ENCODE measurements around the gene SNX25. TPM values are rescaled to one million over a fixed set of nuclear protein-coding genes. Genes with fewer than 3 reads are reported as not detected.

SNX25 gene
- total RNA-seq, 4 donors from 2014 or later: 36.9 to 71.3 (median 42.7) TPM

DNA sequence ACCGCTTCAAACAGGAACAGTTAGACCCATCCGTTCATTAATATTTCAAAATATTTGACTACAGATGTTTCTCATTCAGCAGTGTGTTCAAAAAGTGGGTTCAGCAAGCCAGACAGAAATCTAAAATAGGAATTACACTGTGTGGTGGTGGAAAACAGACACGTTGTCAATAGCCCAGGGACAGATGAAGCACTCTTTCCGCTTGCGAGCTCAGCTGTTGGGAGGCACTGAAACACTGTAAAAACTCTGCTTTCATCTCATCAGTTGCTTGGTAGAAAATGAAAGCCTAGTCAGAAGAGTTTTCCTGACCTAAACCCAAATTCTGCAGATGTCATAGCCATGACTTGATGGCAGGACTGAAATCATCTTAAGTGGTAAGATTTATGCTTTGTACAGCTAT, 147.8 kb downstream of the SNX25 start:
- no peak for DNase-seq
- Histone ChIP-seq H3K27ac (no peak overlapping the region), H3K36me3 (no peaks in the 10 kb centered on the region), H3K4me1 (peaks cover 10 to 12% of the 10 kb centered on the region in 2 donors), H3K27me3 (no peaks in the 10 kb centered on the region), H3K4me3 (replicated peaks in 1 of 3) (no peak overlapping the region), H3K9me3 (no peaks in the 10 kb centered on the region)
- intact Hi-C loops (cut with DNase I): no loop called here
- 85 to 95% methylated on average over 5 of the region's 5 CpGs for WGBS, 2 donors
- no peak for TF ChIP-seq POLR2A (IDR thresholded peaks at IDR 0.05)
- no peak for TF ChIP-seq CTCF (IDR thresholded peaks at IDR 0.05)

- Histone ChIP-seq H3K27me3 (no peaks in the 10 kb centered on the region), H3K4me3 (replicated peaks in 1 of 3) (no peak overlapping the region), H3K9me3 (no peaks in the 10 kb centered on the region), H3K27ac (no peak overlapping the region), H3K36me3 (no peaks in the 10 kb centered on the region), H3K4me1 (peaks cover 15 to 19% of the 10 kb centered on the region in 2 donors)
- no peak for DNase-seq
- 88 to 92% methylated on average over 7 of the region's 7 CpGs for WGBS, 2 donors
- intact Hi-C loops (cut with DNase I): no loop called here
- TF ChIP-seq POLR2A (IDR thresholded peaks at IDR 0.05) (no peak), CTCF (IDR thresholded peaks at IDR 0.05) (no peak)
Observed at GRCh38 chr4:185357733-185358440, 148.5 kb downstream of the SNX25 start.

DNA sequence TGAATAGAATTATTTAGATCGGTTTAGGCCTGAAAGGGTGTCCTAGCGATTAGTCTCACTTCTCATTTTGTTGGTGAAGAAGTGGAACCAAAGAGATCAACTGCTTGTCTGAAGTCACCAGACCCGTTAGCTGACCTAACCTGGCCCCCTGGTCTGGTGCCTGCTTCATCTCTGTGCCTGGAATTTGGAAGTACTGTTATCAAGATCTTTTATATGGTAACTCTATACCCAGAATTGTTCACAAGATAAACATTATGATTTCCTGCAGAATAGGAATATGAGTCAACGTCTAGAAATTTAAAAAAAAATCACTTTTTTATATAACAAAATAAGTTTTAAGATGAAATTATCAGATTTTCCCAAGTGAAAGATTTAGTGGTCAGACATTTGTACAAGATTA, 149.1 kb downstream of the SNX25 start:
- Histone ChIP-seq H3K27ac (no peak overlapping the region), H3K4me3 (replicated peaks in 1 of 3) (no peak overlapping the region), H3K36me3 (no peaks in the 10 kb centered on the region), H3K27me3 (no peaks in the 10 kb centered on the region), H3K9me3 (no peaks in the 10 kb centered on the region), H3K4me1 (peaks cover 18 to 22% of the 10 kb centered on the region in 2 donors)
- intact Hi-C loops (cut with DNase I): no loop called here
- 87 to 89% methylated on average over 4 of the region's 4 CpGs for WGBS, 2 donors
- no peak for DNase-seq
- TF ChIP-seq CTCF (IDR thresholded peaks at IDR 0.05): no peak

DNA sequence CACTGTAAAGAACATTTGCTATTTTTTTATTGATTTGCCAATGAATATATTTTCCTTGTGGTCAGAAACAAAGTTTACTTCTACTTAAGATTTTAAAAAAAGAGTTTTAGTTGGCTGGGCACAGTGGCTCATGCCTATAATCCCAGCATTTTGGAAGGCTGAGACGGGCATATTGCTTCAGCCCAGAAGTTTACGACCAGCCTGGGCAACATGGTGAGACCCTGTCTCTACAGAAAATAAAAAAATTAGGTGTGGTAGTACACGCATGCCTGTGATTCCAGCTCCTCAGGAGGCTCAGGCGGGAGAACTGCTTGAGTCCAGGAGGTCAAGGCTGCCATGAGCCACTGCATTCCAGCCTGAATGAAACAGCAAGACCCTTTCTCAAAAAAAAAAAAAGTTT, 149.6 kb downstream of the SNX25 start:
- intact Hi-C loops (cut with DNase I): no loop called here
- Histone ChIP-seq H3K36me3 (no peaks in the 10 kb centered on the region), H3K4me1 (peaks cover 21 to 26% of the 10 kb centered on the region in 2 donors), H3K27ac (no peak overlapping the region), H3K9me3 (no peaks in the 10 kb centered on the region), H3K27me3 (no peaks in the 10 kb centered on the region), H3K4me3 (replicated peaks in 1 of 3) (no peak overlapping the region)
- 96 to 99% methylated on average over 4 of the region's 4 CpGs for WGBS, 2 donors
- DNase-seq: no peak
- TF ChIP-seq CTCF (IDR thresholded peaks at IDR 0.05) (no peak), POLR2A (IDR thresholded peaks at IDR 0.05) (no peak)

GRCh38 chr4:185359767-185360446, 150.5 kb downstream of the SNX25 start:
- TF ChIP-seq POLR2A (IDR thresholded peaks at IDR 0.05) (no peak), CTCF (IDR thresholded peaks at IDR 0.05) (no peak)
- Histone ChIP-seq H3K27ac (no peak overlapping the region), H3K36me3 (no peaks in the 10 kb centered on the region), H3K4me1 (peaks cover 24 to 31% of the 10 kb centered on the region in 2 donors), H3K4me3 (replicated peaks in 1 of 3) (no peak overlapping the region), H3K9me3 (no peaks in the 10 kb centered on the region), H3K27me3 (no peaks in the 10 kb centered on the region)
- intact Hi-C loops (cut with DNase I): no loop called here
- no peak for DNase-seq
- 97 to 99% methylated on average over 8 of the region's 8 CpGs for WGBS, 2 donors
